WTC11 (cell line): ENCODE results near the gene SMIM1. TPM values are rescaled to one million over a fixed set of nuclear protein-coding genes. Genes with fewer than 3 reads are reported as not detected.

Source experiments
- ATAC-seq: fragments of 200-7000 bp; cut with Tn5 transposase; 2 replicates; pipeline ENCODE4 v1.10.0; 2021; ENCODE audit warnings: mild to moderate bottlenecking, moderate library complexity
- CTCF ChIA-PET: fragments of 300-600 bp; sonication (Branson Sonifier 250); formaldehyde crosslinking; loops from one replicate; lab custom pipeline; 2021; ENCODE audit warnings: antibody characterized with exemption; lab: Charles Lee
- POLR2A ChIA-PET: fragments of 350-600 bp; sonication (Branson Sonifier 250); formaldehyde crosslinking; loops from one replicate; lab custom pipeline; 2021; ENCODE audit warnings: antibody characterized with exemption; lab: Charles Lee
- DNase-seq: peaks from one replicate; pipeline ENCODE4 v3.0.0; 2021; ENCODE audit warnings: low spot score
- H3K27ac Mint-ChIP-seq: 2 replicates; pipeline ENCODE4 v1.8.0; 2021; ENCODE audit warnings: mixed read lengths
- H3K27me3 Mint-ChIP-seq: 2 replicates; pipeline ENCODE4 v1.8.0; 2021; ENCODE audit warnings: low read depth, mild to moderate bottlenecking, moderate library complexity, mixed read lengths
- H3K36me3 Mint-ChIP-seq: 2 replicates; pipeline ENCODE4 v1.8.0; 2021; ENCODE audit warnings: mixed read lengths
- H3K4me1 Mint-ChIP-seq: 2 replicates; pipeline ENCODE4 v1.8.0; 2022; ENCODE audit warnings: mixed read lengths
- H3K4me3 Mint-ChIP-seq: 2 replicates; pipeline ENCODE4 v1.8.0; 2021; ENCODE audit warnings: mild to moderate bottlenecking, moderate library complexity, mixed read lengths
- H3K9me3 Mint-ChIP-seq: 2 replicates; pipeline ENCODE4 v1.8.0; 2021; ENCODE audit warnings: mixed read lengths
- CREM ChIP-seq: sonication (generic); formaldehyde crosslinking; IDR thresholded peaks from 2 replicates; pipeline ENCODE4 v1.8.1; 2022; ENCODE audit warnings: mild to moderate bottlenecking, missing genetic modification reagents, moderate library complexity
- E2F5 ChIP-seq: sonication (generic); formaldehyde crosslinking; IDR thresholded peaks from 2 replicates; pipeline ENCODE4 v1.8.1; 2022; ENCODE audit warnings: mild to moderate bottlenecking, moderate library complexity, missing genetic modification reagents
- ERG ChIP-seq: fragments of 250-450 bp; sonication (Bioruptor Pico); IDR thresholded peaks from 2 replicates; pipeline ENCODE4 v1.8.0; 2021; ENCODE audit warnings: mild to moderate bottlenecking
- FOXK1 ChIP-seq: sonication (generic); formaldehyde crosslinking; IDR thresholded peaks from 2 replicates; pipeline ENCODE4 v1.8.0; 2022; ENCODE audit warnings: mild to moderate bottlenecking, moderate library complexity, missing genetic modification reagents
- FOXP1 ChIP-seq: sonication (generic); formaldehyde crosslinking; IDR thresholded peaks from 2 replicates; pipeline ENCODE4 v1.8.0; 2022; ENCODE audit warnings: missing genetic modification reagents, mild to moderate bottlenecking, moderate library complexity, borderline replicate concordance
- GTF2I ChIP-seq: fragments of 250-450 bp; sonication (Bioruptor Pico); conservative IDR thresholded peaks from 2 replicates; pipeline ENCODE4 v1.4.0; 2021; ENCODE audit warnings: mild to moderate bottlenecking
- IRF2 ChIP-seq: sonication (generic); formaldehyde crosslinking; IDR thresholded peaks from 2 replicates; pipeline ENCODE4 v1.8.0; 2022; ENCODE audit warnings: low read depth, missing genetic modification reagents, borderline replicate concordance
- JUN ChIP-seq: sonication (generic); formaldehyde crosslinking; IDR thresholded peaks from 2 replicates; pipeline ENCODE4 v1.8.0; 2023; ENCODE audit warnings: mild to moderate bottlenecking, missing genetic modification reagents
- MAX ChIP-seq: sonication (generic); formaldehyde crosslinking; IDR thresholded peaks from 2 replicates; pipeline ENCODE4 v1.8.0; 2022; ENCODE audit warnings: mild to moderate bottlenecking, missing genetic modification reagents
- MYBL2 ChIP-seq: sonication (generic); formaldehyde crosslinking; IDR thresholded peaks from 2 replicates; pipeline ENCODE4 v1.8.1; 2023; ENCODE audit warnings: mild to moderate bottlenecking, moderate library complexity, missing genetic modification reagents
- NR1H2 ChIP-seq: sonication (generic); formaldehyde crosslinking; IDR thresholded peaks from 2 replicates; pipeline ENCODE4 v1.9.0; 2021; ENCODE audit warnings: mild to moderate bottlenecking, moderate library complexity, missing genetic modification reagents
- PRDM15 ChIP-seq: sonication (generic); formaldehyde crosslinking; IDR thresholded peaks from 2 replicates; pipeline ENCODE4 v1.8.0; 2022; ENCODE audit warnings: missing genetic modification reagents
- SOX15 ChIP-seq: fragments of 250-450 bp; sonication (Bioruptor Pico); IDR thresholded peaks from 2 replicates; pipeline ENCODE4 v1.9.0; 2021; ENCODE audit warnings: mild to moderate bottlenecking
- SP1 ChIP-seq: sonication (generic); formaldehyde crosslinking; conservative IDR thresholded peaks from 2 replicates; pipeline ENCODE4 v1.8.1; 2022; ENCODE audit warnings: missing genetic modification reagents
- TEAD1 ChIP-seq: sonication (generic); formaldehyde crosslinking; IDR thresholded peaks from 2 replicates; pipeline ENCODE4 v1.8.0; 2022; ENCODE audit warnings: mild to moderate bottlenecking, missing genetic modification reagents
- USF1 ChIP-seq: sonication (generic); formaldehyde crosslinking; IDR thresholded peaks from 2 replicates; pipeline ENCODE4 v1.8.0; 2022; ENCODE audit warnings: mild to moderate bottlenecking, missing genetic modification reagents
- USF2 ChIP-seq: sonication (generic); formaldehyde crosslinking; IDR thresholded peaks from 2 replicates; pipeline ENCODE4 v1.8.1; 2023; ENCODE audit warnings: mild to moderate bottlenecking, missing genetic modification reagents, moderate library complexity
- ZBTB43 ChIP-seq: sonication (generic); formaldehyde crosslinking; IDR thresholded peaks from 2 replicates; pipeline ENCODE4 v1.8.1; 2023; ENCODE audit warnings: mild to moderate bottlenecking, missing genetic modification reagents
- ZNF219 ChIP-seq: sonication (generic); formaldehyde crosslinking; IDR thresholded peaks from 2 replicates; pipeline ENCODE4 v1.8.0; 2023; ENCODE audit warnings: missing genetic modification reagents, mild to moderate bottlenecking, borderline replicate concordance
- ZNF232 ChIP-seq: sonication (generic); formaldehyde crosslinking; IDR thresholded peaks from 2 replicates; pipeline ENCODE4 v1.8.0; 2022; ENCODE audit warnings: mild to moderate bottlenecking, missing genetic modification reagents
- ZNF425 ChIP-seq: fragments of 250-450 bp; sonication (Bioruptor Pico); conservative IDR thresholded peaks from 2 replicates; pipeline ENCODE4 v1.9.0; 2021; ENCODE audit warnings: mild to moderate bottlenecking
- ZSCAN18 ChIP-seq: fragments of 250-450 bp; sonication (Bioruptor Pico); IDR thresholded peaks from 2 replicates; pipeline ENCODE4 v2.1.2; 2022; ENCODE audit warnings: mild to moderate bottlenecking, moderate library complexity
- total RNA-seq: library from RNA; stranded (reverse); gene quantifications from 3 replicates; pipeline ENCODE4 v1.2.3, GENCODE V29; 2021

Gene SMIM1
- total RNA-seq, 1 experiment from 2014 or later = 10.2 TPM

GRCh38 chr1:3746389-3746829, 26.1 kb upstream of the SMIM1 start:
- Mint-ChIP-seq H3K27me3 (peaks cover 10% of the 10 kb centered on the region), H3K9me3 (no peaks in the 10 kb centered on the region), H3K4me3 (peak overlapping the region; percentile 96), H3K36me3 (peaks cover 24% of the 10 kb centered on the region), H3K27ac (peak overlapping the region; percentile 97), H3K4me1 (peaks cover 30% of the 10 kb centered on the region)
- ChIA-PET POLR2A (interaction anchor here (0.7 to 0.9 kb wide), 2 partner anchors 25 to 93 kb away, joined by 3 read pairs; no protein-coding TSS in a partner anchor), CTCF (interaction anchor here (2.3 to 4.8 kb wide), 2 partner anchors 19 to 22 kb away, joined by 6 to 22 read pairs; no protein-coding TSS in a partner anchor)
- ATAC-seq (peak; percentile 10), DNase-seq (peak; percentile 70)
- TF ChIP-seq ZNF425 (CRISPR knock-in tag) (no peak), ERG (no peak), SP1 (CRISPR knock-in tag) (0 out of 2 replicates have a peak, but pooled peaks have one; percentile 36), PRDM15 (CRISPR knock-in tag) (no peak), GTF2I (CRISPR knock-in tag) (no peak), FOXK1 (CRISPR knock-in tag) (no peak), ZBTB43 (CRISPR knock-in tag) (0 out of 2 replicates have a peak, but pooled peaks have one; percentile 43), NR1H2 (no peak), TEAD1 (CRISPR knock-in tag) (0 out of 2 replicates have a peak, but pooled peaks have one; percentile 67), MAX (CRISPR knock-in tag) (peak; percentile 79), USF1 (CRISPR knock-in tag) (0 out of 2 replicates have a peak, but pooled peaks have one; percentile 34), IRF2 (CRISPR knock-in tag) (no peak), FOXP1 (peak; percentile 62; the same call in 1 of the 2 replicates), E2F5 (CRISPR knock-in tag) (peak; percentile 18; the same call in 1 of the 2 replicates), CREM (CRISPR knock-in tag) (0 out of 2 replicates have a peak, but pooled peaks have one; percentile 48), ZNF232 (no peak), JUN (CRISPR knock-in tag) (no peak; the same call in 1 of the 2 replicates), ZNF219 (CRISPR knock-in tag) (no peak), USF2 (no peak), ZSCAN18 (CRISPR knock-in tag) (no peak), MYBL2 (CRISPR knock-in tag) (0 out of 2 replicates have a peak, but pooled peaks have one; percentile 38), SOX15 (CRISPR knock-in tag) (no peak)
